CD14-positive monocyte (primary cell): ENCODE results near the gene CUL7. TPM values are rescaled to one million over a fixed set of nuclear protein-coding genes. Genes with fewer than 3 reads are reported as not detected.

Source experiments
- DNase-seq, 3 donors: peaks; one replicate each; pipeline ENCODE4 v3.0.0-alpha.2; 2011 to 2022
- H2AFZ ChIP-seq: 2 replicates; pipeline ENCODE4 v1.6.0; 2012; ENCODE audit warnings: mild to moderate bottlenecking, low read depth, low read length, inconsistent platforms; ENCODE audit not compliant: insufficient read depth, poor library complexity, severe bottlenecking
- H3K27ac ChIP-seq, 2 donors: 1 replicate in 1 of 2; 2 replicates in 1 of 2; pipeline ENCODE4 v1.5.1; 2012 to 2013; ENCODE audit warnings: low read length in 2 of 2, control low read depth in 1 of 2, inconsistent platforms in 1 of 2, low read depth in 1 of 2, mild to moderate bottlenecking in 1 of 2
- H3K27me3 ChIP-seq, 2 donors: one replicate each; pipeline versions ENCODE4 v1.6.0 to v1.6.1; 2011 to 2013; ENCODE audit warnings: low read length in 2 of 2; ENCODE audit not compliant: control insufficient read depth in 2 of 2, insufficient read depth in 2 of 2
- H3K36me3 ChIP-seq, 2 donors: replicated peaks in 1 of 2; 1 replicate in 1 of 2; 2 replicates in 1 of 2; pipeline versions ENCODE4 v1.5.1 to v1.6.1; 2012 to 2013; ENCODE audit warnings: low read length in 2 of 2, control low read depth in 1 of 2, inconsistent platforms in 1 of 2, mild to moderate bottlenecking in 1 of 2; ENCODE audit not compliant: insufficient read depth in 2 of 2, control insufficient read depth in 1 of 2
- H3K4me1 ChIP-seq, 2 donors: 1 replicate in 1 of 2; 2 replicates in 1 of 2; pipeline versions ENCODE4 v1.5.1 to v1.6.1; 2012 to 2013; ENCODE audit warnings: low read length in 2 of 2, control low read depth in 1 of 2, inconsistent platforms in 1 of 2, mild to moderate bottlenecking in 1 of 2, moderate library complexity in 1 of 2; ENCODE audit not compliant: insufficient read depth in 2 of 2, control insufficient read depth in 1 of 2
- H3K4me2 ChIP-seq: replicated peaks from 2 replicates; pipeline ENCODE3; 2012; ENCODE audit warnings: low read length, moderate library complexity, mild to moderate bottlenecking; ENCODE audit not compliant: poor library complexity, severe bottlenecking; ENCODE audit errors: extremely low read depth
- H3K4me3 ChIP-seq, 3 experiments: fragments of 200-600 bp in 1 of 3; sonication (generic) in 1 of 3; replicated peaks in 1 of 3; 1 replicate in 2 of 3; 2 replicates in 1 of 3; pipeline ENCODE4 v1.5.1; 2011 to 2013; ENCODE audit warnings: low read length in 3 of 3, mild to moderate bottlenecking in 3 of 3, control low read depth in 2 of 3, low read depth in 2 of 3, inconsistent platforms in 1 of 3, moderate library complexity in 1 of 3
- H3K79me2 ChIP-seq: 2 replicates; pipeline ENCODE4 v1.6.0; 2012; ENCODE audit warnings: mild to moderate bottlenecking, control low read depth, inconsistent platforms, low read length, moderate library complexity; ENCODE audit not compliant: insufficient read depth
- H3K9ac ChIP-seq: 2 replicates; pipeline ENCODE4 v1.6.0; 2017; ENCODE audit warnings: low read length, mild to moderate bottlenecking; ENCODE audit not compliant: insufficient read depth, poor library complexity, severe bottlenecking
- H3K9me3 ChIP-seq, 2 donors: replicated peaks in 1 of 2; 1 replicate in 1 of 2; 2 replicates in 1 of 2; pipeline versions ENCODE4 v1.5.1 to v1.6.1; 2012 to 2013; ENCODE audit warnings: low read length in 2 of 2, control low read depth in 1 of 2; ENCODE audit not compliant: control insufficient read depth in 1 of 2, insufficient read depth in 1 of 2
- H4K20me1 ChIP-seq: 2 replicates; pipeline ENCODE4 v1.6.0; 2012; ENCODE audit warnings: mild to moderate bottlenecking, low read length, control low read depth, moderate library complexity; ENCODE audit not compliant: insufficient read depth
- H3K27ac Mint-ChIP-seq, 7 donors: one replicate each; pipeline ENCODE4 v1.8.0; 2020; ENCODE audit warnings: mild to moderate bottlenecking in 7 of 7, mixed read lengths in 7 of 7, moderate library complexity in 6 of 7, inconsistent platforms in 2 of 7
- H3K27me3 Mint-ChIP-seq, 3 donors: one replicate each; pipeline ENCODE4 v1.8.0; 2021 to 2022; ENCODE audit warnings: low read depth in 3 of 3, mild to moderate bottlenecking in 3 of 3, mixed read lengths in 3 of 3, moderate library complexity in 3 of 3, inconsistent platforms in 1 of 3
- H3K36me3 Mint-ChIP-seq, 2 donors: one replicate each; pipeline ENCODE4 v1.8.0; 2020; ENCODE audit warnings: mixed read lengths in 2 of 2, inconsistent platforms in 1 of 2, mild to moderate bottlenecking in 1 of 2
- H3K4me1 Mint-ChIP-seq: one replicate; pipeline ENCODE4 v1.8.0; 2020; ENCODE audit warnings: mild to moderate bottlenecking, mixed read lengths
- H3K4me3 Mint-ChIP-seq, 2 donors: one replicate each; pipeline ENCODE4 v1.8.0; 2020; ENCODE audit warnings: mild to moderate bottlenecking in 2 of 2, mixed read lengths in 2 of 2, moderate library complexity in 1 of 2
- H3K9me3 Mint-ChIP-seq, 7 donors: one replicate each; pipeline ENCODE4 v1.8.0; 2020 to 2022; ENCODE audit warnings: mixed read lengths in 7 of 7, mild to moderate bottlenecking in 6 of 7, moderate library complexity in 6 of 7, inconsistent platforms in 2 of 7
- CTCF ChIP-seq: fragments of 200-600 bp; IDR thresholded peaks from one replicate; pipeline ENCODE4 v1.8.0; 2022; ENCODE audit warnings: antibody characterized with exemption, mild to moderate bottlenecking
- WGBS: methylation state at CpG from one replicate; pipeline ENCODE4 v1.1.5; 2013; ENCODE audit warnings: missing lambda C conversion rate; ENCODE audit not compliant: insufficient coverage; 5-methylcytosine and 5-hydroxymethylcytosine counted together
- intact Hi-C, 2 donors: fragments of 100-400 bp; cut with micrococcal nuclease; formaldehyde crosslinking; loops; one replicate each; pipeline versions ENCODE4 v1.15.0 to v1.15.1; 2023
- polyA plus RNA-seq, 3 donors: library from polyadenylated mRNA; depleted of rRNA in 1 of 3; unstranded in 2 of 3; stranded (reverse) in 1 of 3; fragments of 300-500 nt in 2 of 3; fragments of >200 nt in 1 of 3; fragmentation: Illumina TruSeq in 2 of 3; gene quantifications; 1 replicate in 2 of 3; 2 replicates in 1 of 3; pipeline ENCODE4 v1.2.3, GENCODE V29; 2012 to 2021

The CUL7 gene
- polyA plus RNA-seq, 3 donors: 1.2 to 11.6 (median 2.4) TPM

GRCh38 chr6:43036712-43037111 lies 16.9 kb downstream of the CUL7 start:
- Histone ChIP-seq H4K20me1 (no peaks in the 10 kb centered on the region), H3K27ac (no peak overlapping the region), H3K4me1 (no peaks in the 10 kb centered on the region), H3K27me3 (no peaks in the 10 kb centered on the region), H3K79me2 (no peaks in the 10 kb centered on the region), H3K4me3 (no peak overlapping the region), H3K4me2 (no peak overlapping the region), H3K9me3 (no peaks in the 10 kb centered on the region), H2AFZ (no peak overlapping the region), H3K36me3 (peaks cover 39 to 85% of the 10 kb centered on the region in 2 donors), H3K9ac (no peak overlapping the region)
- Mint-ChIP-seq H3K4me1 (no peaks in the 10 kb centered on the region), H3K9me3 (no peaks in the 10 kb centered on the region), H3K27ac (peak overlapping the region in 1 of 7 donors; percentile 63), H3K4me3 (no peak overlapping the region), H3K27me3 (peaks cover 0 to 5% (median 0%) of the 10 kb centered on the region in 3 donors), H3K36me3 (peaks cover 54 to 91% of the 10 kb centered on the region in 2 donors)
- 100% methylated on average over 2 of the region's 9 CpGs for WGBS
- intact Hi-C loops: no loop called here
- DNase-seq: no peak
- TF ChIP-seq CTCF: no peak

- no peak overlapping the region for H2AFZ ChIP-seq
- no peak overlapping the region for H3K27ac ChIP-seq
- no peaks in the 10 kb centered on the region for H4K20me1 ChIP-seq
- Mint-ChIP-seq H3K4me1 (no peaks in the 10 kb centered on the region), H3K27ac (peak overlapping the region in 1 of 7 donors; percentile 15), H3K36me3 (peaks cover 53 to 92% of the 10 kb centered on the region in 2 donors), H3K9me3 (no peaks in the 10 kb centered on the region), H3K27me3 (peaks cover 0 to 7% (median 0%) of the 10 kb centered on the region in 3 donors), H3K4me3 (no peak overlapping the region)
- DNase-seq: no peak
- H3K4me1 ChIP-seq: no peaks in the 10 kb centered on the region
- no peak overlapping the region for H3K4me2 ChIP-seq
- no peaks in the 10 kb centered on the region for H3K27me3 ChIP-seq
- H3K79me2 ChIP-seq: no peaks in the 10 kb centered on the region
- peaks cover 39 to 85% of the 10 kb centered on the region in 2 donors for H3K36me3 ChIP-seq
- 100% methylated on average over 1 of the region's 4 CpGs for WGBS
- no peak overlapping the region for H3K9ac ChIP-seq
- intact Hi-C loops: no loop called here
- H3K4me3 ChIP-seq: no peak overlapping the region
- H3K9me3 ChIP-seq: no peaks in the 10 kb centered on the region
- no peak for TF ChIP-seq CTCF
Observed at GRCh38 chr6:43035495-43036194, 18.0 kb downstream of the CUL7 start.
